K562 (cell line): ENCODE results near the gene GPRASP1. TPM values are rescaled to one million over a fixed set of nuclear protein-coding genes. Genes with fewer than 3 reads are reported as not detected.

Source experiments
- ATF3 ChIP-seq, 2 experiments: fragments of 450-650 bp in 1 of 2; sonication (generic) in 1 of 2; formaldehyde crosslinking in 1 of 2; IDR thresholded peaks in 1 of 2; conservative IDR thresholded peaks in 1 of 2; 2 replicates each; pipeline versions ENCODE4 v1.6.1 to v1.8.1; 2016 to 2023; ENCODE audit warnings: mild to moderate bottlenecking in 2 of 2, moderate library complexity in 2 of 2, inconsistent platforms in 1 of 2, missing genetic modification reagents in 1 of 2
- CBFA2T3 ChIP-seq: fragments of 450-650 bp; IDR thresholded peaks from 2 replicates; pipeline ENCODE4 v1.6.1; 2017
- CREM ChIP-seq: IDR thresholded peaks from 2 replicates; pipeline ENCODE4 v1.6.1; 2014; ENCODE audit warnings: antibody characterized with exemption, low read depth
- ELF2 ChIP-seq: fragments of 250-450 bp; sonication (Bioruptor Pico); IDR thresholded peaks from 2 replicates; pipeline ENCODE4 v1.5.0; 2021; ENCODE audit warnings: mild to moderate bottlenecking
- FOXP4 ChIP-seq: sonication (generic); formaldehyde crosslinking; IDR thresholded peaks from 2 replicates; pipeline ENCODE4 v1.8.0; 2022; ENCODE audit warnings: mild to moderate bottlenecking, missing genetic modification reagents, borderline replicate concordance
- GATAD2A ChIP-seq: fragments of 450-650 bp; IDR thresholded peaks from 2 replicates; pipeline ENCODE4 v1.6.1; 2017
- GTF2A2 ChIP-seq: IDR thresholded peaks from 2 replicates; pipeline ENCODE4 v1.6.1; 2016; ENCODE audit warnings: mild to moderate bottlenecking, missing genetic modification characterization, missing compliant biosample characterization
- HDAC2 ChIP-seq: fragments of 450-650 bp; IDR thresholded peaks from 2 replicates; pipeline ENCODE4 v1.6.1; 2016; ENCODE audit warnings: mild to moderate bottlenecking
- KLF1 ChIP-seq: fragments of 450-650 bp; IDR thresholded peaks from 2 replicates; pipeline ENCODE4 v1.6.1; 2016; ENCODE audit warnings: missing genetic modification characterization, missing compliant biosample characterization
- MAZ ChIP-seq, 2 experiments: fragments of 450-650 bp in 1 of 2; sonication (generic) in 1 of 2; formaldehyde crosslinking; IDR thresholded peaks in 1 of 2; conservative IDR thresholded peaks in 1 of 2; 2 replicates each; pipeline versions ENCODE4 v1.4.0 to v1.5.0; 2020; ENCODE audit warnings: mild to moderate bottlenecking in 1 of 2, missing genetic modification reagents in 1 of 2
- MBD2 ChIP-seq: sonication (generic); IDR thresholded peaks from 2 replicates; pipeline ENCODE4 v1.6.1; 2016; ENCODE audit warnings: low read depth, borderline replicate concordance
- MEF2D ChIP-seq: conservative IDR thresholded peaks from 2 replicates; pipeline ENCODE4 v1.6.1; 2016; ENCODE audit warnings: low read depth, missing genetic modification characterization, missing compliant biosample characterization
- MXI1 ChIP-seq: IDR thresholded peaks from 2 replicates; pipeline ENCODE4 v1.6.1; 2011; ENCODE audit warnings: low read depth, mild to moderate bottlenecking, improper control_type of control experiment, low read length
- NFATC3 ChIP-seq: fragments of 450-650 bp; IDR thresholded peaks from 2 replicates; pipeline ENCODE4 v1.6.1; 2017; ENCODE audit warnings: mild to moderate bottlenecking
- NFE2 ChIP-seq: IDR thresholded peaks from 2 replicates; pipeline ENCODE4 v1.6.1; 2014; ENCODE audit warnings: antibody characterized with exemption, low read depth
- NR2C2 ChIP-seq, 2 experiments: fragments of 200-800 bp in 1 of 2; sonication (Bioruptor generic) in 1 of 2; sonication (generic) in 1 of 2; formaldehyde crosslinking in 1 of 2; IDR thresholded peaks; 2 replicates each; pipeline versions ENCODE4 v1.6.1 to v1.8.0; 2016 to 2022; ENCODE audit warnings: mild to moderate bottlenecking in 1 of 2, missing compliant biosample characterization in 1 of 2, missing genetic modification characterization in 1 of 2, missing genetic modification reagents in 1 of 2
- PRDM10 ChIP-seq: fragments of 450-650 bp; IDR thresholded peaks from 2 replicates; pipeline ENCODE4 v1.6.1; 2018; ENCODE audit not compliant: partially characterized antibody
- PRMT5 ChIP-seq: sonication (generic); formaldehyde crosslinking; IDR thresholded peaks from 2 replicates; pipeline ENCODE4 v1.5.0; 2020; ENCODE audit warnings: missing genetic modification reagents
- RAD51 ChIP-seq: fragments of 450-650 bp; IDR thresholded peaks from 2 replicates; pipeline ENCODE4 v1.7.1; 2016; ENCODE audit warnings: low read depth, mild to moderate bottlenecking, borderline replicate concordance
- TAF7 ChIP-seq: fragments of 450-650 bp; IDR thresholded peaks from 2 replicates; pipeline ENCODE4 v1.6.1; 2016; ENCODE audit warnings: missing genetic modification characterization, missing compliant biosample characterization
- TGIF2 ChIP-seq: sonication (generic); formaldehyde crosslinking; IDR thresholded peaks from 2 replicates; pipeline ENCODE4 v1.8.1; 2022; ENCODE audit warnings: mild to moderate bottlenecking, missing genetic modification reagents, moderate library complexity
- ZNF263 ChIP-seq: sonication (generic); formaldehyde crosslinking; IDR thresholded peaks from 2 replicates; pipeline ENCODE4 v1.8.0; 2022; ENCODE audit warnings: mild to moderate bottlenecking, missing genetic modification reagents, borderline replicate concordance
- polyA plus RNA-seq, 8 experiments: library from polyadenylated mRNA; depleted of rRNA in 4 of 8; stranded (reverse) in 5 of 8; unstranded in 3 of 8; fragments of >200 nt; fragmentation: Nextera tagmentation in 2 of 8; fragmentation: Illumina TruSeq in 1 of 8; extraction: Ambion mirVana in 2 of 8; extraction: Trizol in 1 of 8; gene quantifications; 2 replicates each; pipeline versions ENCODE4 v1.2.1 to v1.2.3, GENCODE V29; 2011 to 2014; ENCODE audit warnings: inconsistent platforms in 1 of 8, missing spikeins in 1 of 8
- total RNA-seq, 7 experiments: library from RNA; depleted of rRNA in 6 of 7; stranded (reverse); fragments of >200 nt in 6 of 7; fragmentation: Illumina TruSeq in 2 of 7; extraction: Trizol in 2 of 7; gene quantifications; 2 replicates each; pipeline versions ENCODE4 v1.2.1 to v1.2.3, GENCODE V29; 2011 to 2021; ENCODE audit warnings: low replicate concordance in 1 of 7

GPRASP1 gene
- total and polyA plus RNA-seq, 9 of the 15 experiments (the other 6 are each of a cell fraction or from before 2014, with no cell fraction given) = 0.01 to 0.94 (median 0.23) TPM

GRCh38 chrX:102659790-102660757 lies 8.8 kb downstream of the GPRASP1 start (continued):
- no peak for TF ChIP-seq GTF2A2
- TF ChIP-seq NFATC3 = no peak
- TF ChIP-seq KLF1 (tag) = no peak
- TF ChIP-seq TAF7 (tag) = no peak
- no peak for TF ChIP-seq HDAC2
- no peak for TF ChIP-seq PRDM10
- no peak for TF ChIP-seq CBFA2T3
- TF ChIP-seq RAD51 = peak; percentile 99
- 0 out of 2 replicates have a peak, but pooled peaks have one; percentile 36 for TF ChIP-seq MXI1
- TF ChIP-seq MEF2D (tag) = no peak
- TF ChIP-seq MBD2 = no peak
- TF ChIP-seq ATF3 (IDR thresholded peaks at IDR 0.05) = peak; percentile 24; the same call in 1 of the 2 replicates
- no peak for TF ChIP-seq ATF3 (CRISPR knock-in tag; conservative IDR thresholded peaks at IDR 0.05)
- no peak for TF ChIP-seq FOXP4
- TF ChIP-seq CREM = peak; percentile 45; the same call in 1 of the 2 replicates
- TF ChIP-seq GATAD2A = no peak
- TF ChIP-seq MAZ (CRISPR knock-in tag; conservative IDR thresholded peaks at IDR 0.05 in 1 of 2, IDR thresholded peaks at IDR 0.05 in 1 of 2) = no peak
- TF ChIP-seq TGIF2 = no peak
- no peak for TF ChIP-seq NR2C2 (CRISPR knock-in tag; IDR thresholded peaks at IDR 0.05)
- no peak for TF ChIP-seq NR2C2 (tag; IDR thresholded peaks at IDR 0.05)
- TF ChIP-seq ELF2 (CRISPR knock-in tag) = no peak
- TF ChIP-seq PRMT5 (CRISPR knock-in tag) = no peak
- no peak for TF ChIP-seq ZNF263 (CRISPR knock-in tag)
- TF ChIP-seq NFE2 = peak; percentile 32; the same call in 1 of the 2 replicates
